AG20443 (cell line): ENCODE results near the gene CDH5.

ENCODE experiments used
- DNase-seq: peaks from one replicate; pipeline ENCODE4 v3.0.0; 2012; ENCODE audit warnings: low spot score, mixed read lengths

The CDH5 gene

GRCh38 chr16:66416939-66417700 lies 50.6 kb downstream of the CDH5 start:
- DNase-seq = peak; percentile 60

- DNase-seq = no peak
Observed at GRCh38 chr16:66418165-66418962, 51.9 kb downstream of the CDH5 start.

DNA sequence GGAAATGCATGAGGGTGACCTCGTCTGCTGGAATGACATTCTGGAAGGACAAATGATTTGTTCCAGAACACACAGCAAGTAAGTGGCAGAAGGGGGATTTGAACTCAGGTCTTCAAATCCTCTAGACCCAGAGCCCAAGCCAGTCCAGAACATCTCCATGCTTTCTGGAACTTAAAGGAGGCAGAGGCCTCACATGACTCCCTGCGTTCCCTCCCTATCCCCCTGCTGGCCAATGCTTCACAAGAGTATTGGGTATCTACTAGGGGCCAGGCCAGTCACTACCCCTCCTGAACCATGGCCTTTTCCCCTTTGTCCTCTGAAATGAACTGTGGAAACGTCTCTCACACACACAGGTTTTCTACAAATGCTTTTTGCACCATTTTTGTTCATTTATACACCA lies 53.0 kb downstream of the CDH5 start:
- no peak for DNase-seq

DNA sequence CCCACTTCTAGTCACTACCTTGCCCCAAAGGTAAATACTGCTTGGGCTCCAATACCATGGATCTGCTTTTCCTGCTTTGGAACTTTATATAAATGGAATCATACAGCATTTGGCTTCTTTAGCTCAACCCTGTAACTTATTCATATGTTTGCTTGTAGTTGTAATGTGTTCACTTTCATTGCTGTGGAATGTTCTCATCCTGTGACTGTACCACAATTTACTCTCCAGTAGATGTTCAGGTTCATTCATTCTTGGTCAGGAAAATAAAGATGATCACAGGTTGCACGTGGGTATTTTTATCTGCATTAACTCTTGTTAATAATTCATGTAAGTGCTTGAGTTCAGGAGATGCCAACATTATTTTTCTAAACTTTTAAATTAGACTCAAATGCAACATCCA lies 53.9 kb downstream of the CDH5 start:
- DNase-seq = no peak

GRCh38 chr16:66421891-66422290 lies 55.4 kb downstream of the CDH5 start:
- DNase-seq = no peak

GRCh38 chr16:66422366-66422765 lies 55.9 kb downstream of the CDH5 start:
- no peak for DNase-seq

- DNase-seq = no peak
Observed at GRCh38 chr16:66423177-66423576, 56.7 kb downstream of the CDH5 start.

DNA sequence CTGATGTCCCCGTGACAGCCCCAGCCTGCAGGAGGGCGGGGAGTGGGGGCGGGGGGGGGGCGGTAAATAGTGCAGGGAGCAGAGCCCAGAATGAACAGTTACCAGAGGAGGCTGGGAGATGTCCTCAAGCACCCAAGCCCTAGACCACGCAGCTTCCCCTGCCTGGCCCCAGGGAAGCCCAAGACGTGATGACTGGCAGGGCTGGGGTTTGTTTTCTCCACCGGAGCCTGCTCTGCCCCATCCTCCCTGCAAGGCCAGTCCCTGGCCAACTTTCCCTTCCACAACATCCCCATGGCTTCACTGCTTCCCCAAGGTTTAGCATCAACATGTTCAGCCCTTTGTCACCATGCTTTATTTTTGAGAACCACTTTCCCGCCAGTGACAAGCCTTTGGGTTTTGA lies 59.2 kb downstream of the CDH5 start:
- DNase-seq = no peak

GRCh38 chr16:66426112-66427035 lies 59.9 kb downstream of the CDH5 start:
- peak; percentile 42 for DNase-seq

- DNase-seq = peak; percentile 82
Observed at GRCh38 chr16:66427036-66427860, 60.8 kb downstream of the CDH5 start, which contains the start of gene BEAN1. Gene BEAN1, plus strand, starts transcription at chr16:66427295. Its CDS starts 10,382 bp downstream, at chr16:66437677.

GRCh38 chr16:66427871-66428681 lies 61.6 kb downstream of the CDH5 start:
- no peak for DNase-seq

DNA sequence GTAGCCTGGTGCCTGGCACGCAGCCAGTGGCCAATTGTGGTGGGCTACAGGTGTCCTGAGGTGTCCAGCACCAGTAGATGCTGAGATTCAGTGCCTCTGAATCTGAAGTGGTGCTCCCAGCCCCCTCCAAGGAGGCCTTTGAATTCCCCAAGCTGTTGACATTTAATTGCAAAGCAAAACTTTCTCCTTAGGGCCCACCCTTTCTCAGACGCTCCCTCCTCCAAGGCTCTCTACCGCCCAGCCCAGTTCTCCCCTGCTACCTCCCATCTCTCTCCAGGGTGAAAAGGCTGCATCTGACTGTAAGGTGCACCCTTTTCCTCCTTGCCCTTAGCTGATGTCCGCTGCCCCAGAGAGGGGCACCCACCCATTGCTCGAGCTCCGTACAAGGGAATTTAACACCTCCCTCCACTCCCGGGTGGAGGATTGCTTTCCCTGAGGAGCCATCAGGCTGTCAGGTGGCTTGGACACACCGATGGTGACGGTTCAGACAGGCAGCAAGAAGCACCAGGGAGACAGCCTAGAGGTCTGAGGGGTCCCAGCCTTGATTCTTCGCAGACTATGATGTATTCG lies 62.3 kb downstream of the CDH5 start:
- no peak for DNase-seq

GRCh38 chr16:66429290-66429962 lies 62.9 kb downstream of the CDH5 start:
- no peak for DNase-seq

- no peak for DNase-seq
Observed at GRCh38 chr16:66430214-66430613, 63.7 kb downstream of the CDH5 start.

GRCh38 chr16:66431760-66432159 lies 65.3 kb downstream of the CDH5 start:
- DNase-seq = no peak

GRCh38 chr16:66432429-66432828 lies 65.9 kb downstream of the CDH5 start:
- no peak for DNase-seq

DNA sequence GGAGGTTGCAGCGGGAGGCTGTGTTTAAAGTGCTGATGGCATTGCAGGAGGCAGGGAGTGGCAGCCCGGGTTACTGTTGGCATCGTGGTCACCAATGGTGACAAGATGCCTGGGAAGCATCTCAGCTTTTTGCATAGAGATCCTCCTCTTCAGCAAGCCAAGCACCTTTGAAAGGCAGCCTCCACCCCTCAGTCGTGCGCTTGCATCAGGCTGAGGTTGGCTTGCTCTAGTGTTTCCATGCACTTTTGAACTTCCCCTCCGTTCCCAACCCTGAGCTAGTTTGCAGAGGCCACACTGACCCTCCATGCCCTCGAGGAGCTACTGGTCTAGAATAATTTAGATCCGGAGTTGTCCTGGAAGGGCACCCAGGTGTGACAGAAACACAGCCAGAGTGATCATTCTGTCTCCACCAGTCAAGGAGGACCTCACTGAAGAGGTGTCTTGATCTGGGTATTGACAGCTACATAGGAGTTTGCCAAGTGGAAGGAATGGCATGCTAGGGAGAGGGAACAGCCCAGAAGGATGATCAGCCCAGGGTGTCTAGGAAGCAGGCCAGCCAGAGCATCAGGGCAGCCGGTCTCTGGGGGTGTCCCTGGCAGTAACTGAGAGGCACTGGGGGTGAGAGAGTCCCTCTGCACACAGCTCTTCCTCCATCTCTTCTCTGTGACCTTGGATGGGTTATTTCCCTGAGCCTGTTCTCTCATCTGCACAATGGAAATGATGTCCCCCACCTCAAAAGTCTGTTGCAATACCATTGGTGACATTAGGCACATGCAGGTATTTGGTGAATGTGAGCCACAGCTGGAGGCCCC lies 68.3 kb downstream of the CDH5 start:
- DNase-seq = no peak

DNA sequence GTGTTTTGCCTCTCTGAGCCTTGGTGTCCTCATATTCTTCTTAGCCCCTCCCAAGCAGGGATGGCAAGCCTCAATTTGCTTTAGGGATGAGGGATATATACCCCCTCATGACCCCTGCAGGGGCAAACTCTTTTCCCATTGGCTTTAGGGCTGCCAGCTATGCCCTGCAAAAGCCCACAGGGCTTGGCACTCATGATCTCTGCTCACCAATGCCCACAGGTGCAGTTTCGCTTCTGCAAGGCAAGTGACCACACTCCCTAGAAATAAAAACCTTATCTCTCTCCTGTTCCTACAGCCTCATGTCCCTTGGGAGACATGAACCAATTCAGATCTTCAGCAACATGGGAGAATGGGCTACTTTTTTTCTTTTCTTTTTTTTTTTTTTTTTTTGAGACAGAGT lies 69.4 kb downstream of the CDH5 start:
- DNase-seq = no peak
